OCI-LY7 (cell line): ENCODE measurements around the gene BMPR1B. TPM values are rescaled to one million over a fixed set of nuclear protein-coding genes. Genes with fewer than 3 reads are reported as not detected.

Experiments used
- BruUV-seq: library from RNA; stranded (reverse); fragments of 400-500 nt; replicated peaks from 2 replicates; lab custom pipeline; 2021; lab: Mats Ljungman, UMichigan
- CTCF ChIA-PET: fragments of 300-600 bp; sonication (Branson Sonifier 250); formaldehyde crosslinking; loops from one replicate; lab custom pipeline; 2022; ENCODE audit warnings: antibody characterized with exemption; ENCODE audit not compliant: unreplicated experiment; lab: Charles Lee
- POLR2A ChIA-PET: fragments of 300-600 bp; sonication (Branson Sonifier 250); formaldehyde crosslinking; loops from one replicate; lab custom pipeline; 2022; ENCODE audit warnings: antibody characterized with exemption; lab: Charles Lee
- DNase-seq: peaks from one replicate; pipeline ENCODE4 v3.0.0-alpha.2; 2015; ENCODE audit warnings: low spot score
- H2AFZ ChIP-seq: fragments of 200-600 bp; sonication (generic), shearing (Covaris generic); 2 replicates; pipeline ENCODE4 v1.6.1; 2014; ENCODE audit warnings: mild to moderate bottlenecking, antibody characterized with exemption, low read length, moderate library complexity
- H3K27ac ChIP-seq: fragments of 200-600 bp; sonication (generic); 2 replicates; pipeline ENCODE4 v1.5.1; 2014; ENCODE audit warnings: mixed run types, low read depth, mild to moderate bottlenecking, moderate library complexity, low read length, inconsistent platforms; ENCODE audit not compliant: poor library complexity, severe bottlenecking
- H3K36me3 ChIP-seq: fragments of 200-600 bp; sonication (generic); 2 replicates; pipeline ENCODE4 v1.6.1; 2014; ENCODE audit warnings: mild to moderate bottlenecking, antibody characterized with exemption, low read length, moderate library complexity, mixed read lengths; ENCODE audit not compliant: insufficient read depth
- H3K4me1 ChIP-seq: fragments of 200-600 bp; sonication (generic); 2 replicates; pipeline ENCODE4 v1.5.1; 2014; ENCODE audit warnings: mild to moderate bottlenecking, low read length; ENCODE audit not compliant: insufficient read depth, poor library complexity, severe bottlenecking
- H3K4me2 ChIP-seq: fragments of 200-600 bp; sonication (generic); 2 replicates; pipeline ENCODE4 v1.6.1; 2014; ENCODE audit warnings: mild to moderate bottlenecking, low read length
- H3K4me3 ChIP-seq: fragments of 200-600 bp; sonication (generic); 2 replicates; pipeline ENCODE4 v1.5.1; 2014; ENCODE audit warnings: mild to moderate bottlenecking, low read depth, low read length; ENCODE audit not compliant: poor library complexity, severe bottlenecking
- H3K79me2 ChIP-seq: fragments of 200-600 bp; sonication (generic); 2 replicates; pipeline ENCODE4 v1.6.1; 2016; ENCODE audit warnings: low read depth, mild to moderate bottlenecking, low read length, moderate library complexity, mixed read lengths; ENCODE audit not compliant: insufficient read depth
- H3K9me2 ChIP-seq: fragments of 200-600 bp; sonication (generic); 2 replicates; pipeline ENCODE4 v1.6.1; 2016; ENCODE audit warnings: mild to moderate bottlenecking, low read length, mixed read lengths; ENCODE audit not compliant: insufficient read depth
- H3K9me3 ChIP-seq: fragments of 200-600 bp; sonication (generic); 2 replicates; pipeline ENCODE4 v1.6.1; 2014; ENCODE audit warnings: mild to moderate bottlenecking, mixed run types, low read length, mixed read lengths
- H4K20me1 ChIP-seq: fragments of 200-600 bp; sonication (generic); 2 replicates; pipeline ENCODE4 v1.6.1; 2014; ENCODE audit warnings: mild to moderate bottlenecking, antibody characterized with exemption, low read length, moderate library complexity, mixed read lengths; ENCODE audit not compliant: insufficient read depth
- CTCF ChIP-seq: fragments of 200-600 bp; sonication (generic); conservative IDR thresholded peaks from 2 replicates; pipeline ENCODE4 v1.5.1; 2014; ENCODE audit warnings: mild to moderate bottlenecking, antibody characterized with exemption, low read length, moderate library complexity, mixed read lengths
- EZH2phosphoT487 ChIP-seq: fragments of 200-600 bp; sonication (generic); IDR thresholded peaks from 2 replicates; pipeline ENCODE4 v1.6.1; 2018; ENCODE audit warnings: low read depth, borderline replicate concordance, mild to moderate bottlenecking, mixed run types, antibody characterized with exemption, low read length, moderate library complexity, mixed read lengths
- intact Hi-C: fragments of 100-400 bp; cut with micrococcal nuclease; formaldehyde crosslinking; loops from one replicate; pipeline ENCODE4 v1.10.0; 2022; ENCODE audit not compliant: unreplicated experiment
- total RNA-seq, 2 experiments: library from RNA; depleted of rRNA in 1 of 2; stranded (reverse); fragments of >200 nt in 1 of 2; shearing (Covaris generic) in 1 of 2; gene quantifications; 2 replicates each; pipeline ENCODE4 v1.2.3, GENCODE V29; 2014 to 2022

Gene BMPR1B
- total RNA-seq, 2 experiments from 2014 or later: not detected

- CTCF ChIA-PET: no interaction called here
- Histone ChIP-seq H4K20me1 (no peaks in the 10 kb centered on the region), H3K9me3 (no peaks in the 10 kb centered on the region), H3K4me3 (no peak overlapping the region), H3K4me2 (no peak overlapping the region), H3K4me1 (no peaks in the 10 kb centered on the region), H3K36me3 (no peaks in the 10 kb centered on the region), H2AFZ (no peak overlapping the region), H3K9me2 (no peaks in the 10 kb centered on the region), H3K79me2 (no peaks in the 10 kb centered on the region), H3K27ac (no peak overlapping the region)
- no peak for DNase-seq
- POLR2A ChIA-PET: interaction anchor here (0.6 kb wide), 1 partner anchor 473 kb away, joined by 3 read pairs; no protein-coding TSS in a partner anchor
- BruUV-seq: no TSS peak
- TF ChIP-seq EZH2phosphoT487: no peak
- no peak for TF ChIP-seq CTCF
- intact Hi-C loops: no loop called here
Observed at GRCh38 chr4:94849901-94850300, 92.1 kb downstream of the BMPR1B start.

GRCh38 chr4:94852616-94853015, 94.9 kb downstream of the BMPR1B start:
- Histone ChIP-seq H3K9me2 (no peaks in the 10 kb centered on the region), H4K20me1 (no peaks in the 10 kb centered on the region), H3K27ac (no peak overlapping the region), H3K4me2 (no peak overlapping the region), H3K36me3 (no peaks in the 10 kb centered on the region), H3K79me2 (no peaks in the 10 kb centered on the region), H3K4me3 (no peak overlapping the region), H2AFZ (no peak overlapping the region), H3K9me3 (no peaks in the 10 kb centered on the region), H3K4me1 (no peaks in the 10 kb centered on the region)
- no TSS peak for BruUV-seq
- ChIA-PET CTCF (no interaction called here), POLR2A (interaction anchor here (1.3 kb wide), 1 partner anchor 31 kb away, joined by 3 read pairs; no protein-coding TSS in a partner anchor)
- TF ChIP-seq EZH2phosphoT487: no peak
- no peak for TF ChIP-seq CTCF
- intact Hi-C loops: no loop called here
- no peak for DNase-seq

DNA sequence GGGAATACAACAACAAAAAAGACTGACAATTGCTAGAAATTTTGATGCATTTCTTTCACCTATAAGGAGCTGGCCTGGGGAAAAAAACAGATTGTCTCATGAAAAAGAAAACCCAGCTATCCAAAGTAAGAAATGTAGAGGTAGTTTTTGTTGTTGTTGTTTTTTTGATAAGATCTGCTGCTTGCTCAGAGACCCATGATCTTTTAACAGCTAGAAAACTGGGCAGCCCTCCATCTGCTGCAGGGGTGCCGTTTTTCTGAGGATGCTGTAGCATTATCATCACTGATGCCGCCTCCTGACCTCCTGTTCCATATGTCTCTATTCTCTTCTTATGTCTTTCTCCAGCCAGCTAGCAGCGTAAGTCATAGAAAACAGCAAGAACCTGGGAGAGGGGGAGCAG, 98.3 kb downstream of the BMPR1B start:
- no peaks in the 10 kb centered on the region for H4K20me1 ChIP-seq
- no peaks in the 10 kb centered on the region for H3K4me1 ChIP-seq
- intact Hi-C loops: no loop called here
- BruUV-seq: no TSS peak
- DNase-seq: no peak
- ChIA-PET CTCF (no interaction called here), POLR2A (no interaction called here)
- H3K36me3 ChIP-seq: no peaks in the 10 kb centered on the region
- no peaks in the 10 kb centered on the region for H3K9me2 ChIP-seq
- H3K79me2 ChIP-seq: no peaks in the 10 kb centered on the region
- no peak overlapping the region for H3K4me3 ChIP-seq
- H3K27ac ChIP-seq: no peak overlapping the region
- no peak for TF ChIP-seq EZH2phosphoT487
- no peak for TF ChIP-seq CTCF
- H3K9me3 ChIP-seq: no peaks in the 10 kb centered on the region
- H3K4me2 ChIP-seq: no peak overlapping the region
- no peak overlapping the region for H2AFZ ChIP-seq
